GM23338 (cell line): ENCODE measurements around the gene NELL2. TPM values are rescaled to one million over a fixed set of nuclear protein-coding genes. Genes with fewer than 3 reads are reported as not detected.

Experiments
- ATAC-seq: fragments of 200-7000 bp; cut with Tn5 transposase; 3 replicates; pipeline ENCODE4 v1.9.1; 2020
- DNase-seq: peaks from one replicate; pipeline ENCODE4 v3.0.0-alpha.2; 2015; ENCODE audit warnings: low spot score
- H2AFZ ChIP-seq: fragments of 200-600 bp; sonication (generic); 2 replicates; pipeline ENCODE4 v1.8.0; 2016; ENCODE audit warnings: antibody characterized with exemption, mild to moderate bottlenecking, moderate library complexity
- H3F3A ChIP-seq: fragments of 200-600 bp; sonication (generic); replicated peaks from 2 replicates; pipeline ENCODE4 v1.8.0; 2017; ENCODE audit warnings: antibody characterized with exemption, mixed run types, low read depth
- H3K27ac ChIP-seq: fragments of 200-600 bp; sonication (generic); 2 replicates; pipeline ENCODE4 v1.6.1; 2016; ENCODE audit warnings: low read depth
- H3K27me3 ChIP-seq: fragments of 200-600 bp; sonication (generic); 2 replicates; pipeline ENCODE4 v1.8.0; 2016; ENCODE audit warnings: mild to moderate bottlenecking, mixed run types, moderate library complexity; ENCODE audit not compliant: insufficient read depth
- H3K36me3 ChIP-seq: fragments of 200-600 bp; sonication (generic); 2 replicates; pipeline ENCODE4 v1.8.0; 2016; ENCODE audit warnings: mild to moderate bottlenecking; ENCODE audit not compliant: insufficient read depth
- H3K4me1 ChIP-seq: fragments of 200-600 bp; sonication (generic); 2 replicates; pipeline ENCODE4 v1.8.0; 2016; ENCODE audit warnings: mild to moderate bottlenecking, moderate library complexity; ENCODE audit not compliant: insufficient read depth
- H3K4me2 ChIP-seq: fragments of 200-600 bp; sonication (generic); 2 replicates; pipeline ENCODE4 v1.7.1; 2017; ENCODE audit warnings: mixed run types
- H3K4me3 ChIP-seq: fragments of 200-600 bp; sonication (generic); 2 replicates; pipeline ENCODE4 v1.6.1; 2016; ENCODE audit warnings: mixed run types
- H3K79me2 ChIP-seq: fragments of 200-600 bp; sonication (generic); replicated peaks from 2 replicates; pipeline ENCODE4 v1.8.0; 2017; ENCODE audit warnings: mild to moderate bottlenecking; ENCODE audit not compliant: insufficient read depth
- H3K9me2 ChIP-seq: fragments of 200-600 bp; sonication (generic); 2 replicates; pipeline ENCODE4 v1.8.0; 2017; ENCODE audit not compliant: insufficient read depth
- H4K20me1 ChIP-seq: fragments of 200-600 bp; sonication (generic); replicated peaks from 2 replicates; pipeline ENCODE4 v1.8.0; 2017; ENCODE audit warnings: mild to moderate bottlenecking; ENCODE audit not compliant: insufficient read depth
- H3K27ac Mint-ChIP-seq: 2 replicates; pipeline ENCODE4 v1.8.0; 2020; ENCODE audit warnings: inconsistent platforms, mild to moderate bottlenecking, moderate library complexity, mixed read lengths
- H3K27me3 Mint-ChIP-seq: 3 replicates; pipeline ENCODE4 v1.8.0; 2022; ENCODE audit warnings: low read depth, mild to moderate bottlenecking, moderate library complexity, mixed read lengths, inconsistent platforms; ENCODE audit not compliant: insufficient read depth, poor library complexity
- H3K36me3 Mint-ChIP-seq: 3 replicates; pipeline ENCODE4 v1.8.0; 2021; ENCODE audit warnings: low read depth, mild to moderate bottlenecking, inconsistent platforms, moderate library complexity, mixed read lengths
- H3K4me1 Mint-ChIP-seq: 3 replicates; pipeline ENCODE4 v1.8.0; 2020; ENCODE audit warnings: mild to moderate bottlenecking, inconsistent platforms, mixed read lengths
- H3K4me3 Mint-ChIP-seq: 3 replicates; pipeline ENCODE4 v1.8.0; 2021; ENCODE audit warnings: moderate library complexity, mild to moderate bottlenecking, inconsistent platforms, mixed read lengths
- H3K9me3 Mint-ChIP-seq: 3 replicates; pipeline ENCODE4 v1.8.0; 2020; ENCODE audit warnings: moderate library complexity, mild to moderate bottlenecking, inconsistent platforms, mixed read lengths
- CREB1 ChIP-seq: fragments of 250-450 bp; sonication (Bioruptor Pico); IDR thresholded peaks from 2 replicates; pipeline ENCODE4 v1.5.0; 2020; ENCODE audit warnings: low read depth, mild to moderate bottlenecking, moderate library complexity
- CTCF ChIP-seq, 2 experiments: fragments of 200-600 bp in 1 of 2; sonication (generic) in 1 of 2; conservative IDR thresholded peaks; 2 replicates each; pipeline versions ENCODE4 v1.5.1 to v1.6.1; 2016 to 2017; ENCODE audit warnings: antibody characterized with exemption in 2 of 2, low read depth in 2 of 2, mild to moderate bottlenecking in 2 of 2, moderate library complexity in 1 of 2
- ETS1 ChIP-seq: IDR thresholded peaks from 2 replicates; pipeline ENCODE4 v1.6.1; 2016; ENCODE audit warnings: antibody characterized with exemption
- EZH2 ChIP-seq: fragments of 200-600 bp; sonication (generic); IDR thresholded peaks from one replicate; pipeline ENCODE4 v1.8.0; 2017; ENCODE audit warnings: antibody characterized with exemption, mild to moderate bottlenecking, low read depth; ENCODE audit not compliant: unreplicated experiment
- JUNB ChIP-seq: IDR thresholded peaks from one replicate; pipeline ENCODE4 v1.6.1; 2016; ENCODE audit warnings: antibody characterized with exemption; ENCODE audit not compliant: unreplicated experiment
- NANOG ChIP-seq: IDR thresholded peaks from 2 replicates; pipeline ENCODE4 v1.6.1; 2016; ENCODE audit warnings: antibody characterized with exemption, borderline replicate concordance
- POLR2AphosphoS5 ChIP-seq: IDR thresholded peaks from 2 replicates; pipeline ENCODE4 v1.6.1; 2016; ENCODE audit warnings: antibody characterized with exemption, low read depth
- REST ChIP-seq: IDR thresholded peaks from one replicate; pipeline ENCODE4 v1.6.1; 2018; ENCODE audit warnings: antibody characterized with exemption; ENCODE audit not compliant: unreplicated experiment
- ZNF114 ChIP-seq: fragments of 250-450 bp; sonication (Bioruptor Pico); IDR thresholded peaks from 2 replicates; pipeline ENCODE4 v1.5.0; 2020; ENCODE audit warnings: mild to moderate bottlenecking, moderate library complexity
- ZNF331 ChIP-seq: fragments of 250-450 bp; sonication (Bioruptor Pico); IDR thresholded peaks from 2 replicates; pipeline ENCODE4 v1.5.0; 2020; ENCODE audit warnings: low read depth, mild to moderate bottlenecking, moderate library complexity
- polyA plus RNA-seq: library from polyadenylated mRNA; unstranded; fragments of >200 nt; fragmentation: Nextera tagmentation; extraction: Ambion mirVana; gene quantifications from 2 replicates; pipeline ENCODE4 v1.2.1, GENCODE V29; 2016
- total RNA-seq: library from RNA; depleted of rRNA; stranded (reverse); fragments of >200 nt; shearing (Covaris generic); gene quantifications from 2 replicates; pipeline ENCODE4 v1.2.3, GENCODE V29; 2014

The NELL2 gene
- total and polyA plus RNA-seq, 2 experiments from 2014 or later = 25.1 to 99.5 TPM

GRCh38 chr12:44863867-44864266 is 12.2 kb downstream of the NELL2 start:
- no peak overlapping the region for H3K4me2 ChIP-seq
- H3K4me1 ChIP-seq = no peaks in the 10 kb centered on the region
- ATAC-seq = no peak
- no peaks in the 10 kb centered on the region for H3F3A ChIP-seq
- Mint-ChIP-seq H3K4me1 (no peaks in the 10 kb centered on the region; the same call in 2 of the 3 replicates), H3K4me3 (no peak overlapping the region), H3K27me3 (no peaks in the 10 kb centered on the region), H3K27ac (no peak overlapping the region), H3K36me3 (peaks cover 39% of the 10 kb centered on the region; the same call in 2 of the 3 replicates), H3K9me3 (peaks cover 5% of the 10 kb centered on the region; the same call in 2 of the 3 replicates)
- TF ChIP-seq NANOG = no peak
- no peak for TF ChIP-seq CREB1
- no peak for TF ChIP-seq JUNB
- H4K20me1 ChIP-seq = no peaks in the 10 kb centered on the region; the same call in 1 of the 2 replicates
- peaks cover 49% of the 10 kb centered on the region for H3K79me2 ChIP-seq
- H2AFZ ChIP-seq = no peak overlapping the region
- no peaks in the 10 kb centered on the region for H3K27me3 ChIP-seq
- H3K36me3 ChIP-seq = no peaks in the 10 kb centered on the region
- DNase-seq = no peak
- H3K9me2 ChIP-seq = no peaks in the 10 kb centered on the region
- no peak overlapping the region for H3K27ac ChIP-seq
- no peak overlapping the region for H3K4me3 ChIP-seq

- H3K27me3 ChIP-seq = no peaks in the 10 kb centered on the region
- H3K4me1 ChIP-seq = 0 out of 2 replicates have a peak, but pooled peaks cover 3% of the 10 kb centered on the region
- no peaks in the 10 kb centered on the region for H3K9me2 ChIP-seq
- H3K36me3 Mint-ChIP-seq = peaks cover 18% of the 10 kb centered on the region; the same call in 2 of the 3 replicates
- H2AFZ ChIP-seq = no peak overlapping the region
- H3K9me3 Mint-ChIP-seq = no peaks in the 10 kb centered on the region
- H3K27ac Mint-ChIP-seq = no peak overlapping the region
- no peaks in the 10 kb centered on the region; the same call in 1 of the 2 replicates for H4K20me1 ChIP-seq
- H3K4me3 ChIP-seq = no peak overlapping the region
- H3K79me2 ChIP-seq = peaks cover 66% of the 10 kb centered on the region
- H3F3A ChIP-seq = no peaks in the 10 kb centered on the region
- no peak overlapping the region for H3K4me3 Mint-ChIP-seq
- no peak overlapping the region for H3K4me2 ChIP-seq
- H3K27ac ChIP-seq = no peak overlapping the region
- peaks cover 9% of the 10 kb centered on the region for H3K4me1 Mint-ChIP-seq
- ATAC-seq = no peak
- no peaks in the 10 kb centered on the region for H3K27me3 Mint-ChIP-seq
- no peaks in the 10 kb centered on the region for H3K36me3 ChIP-seq
- no peak for DNase-seq
- TF ChIP-seq ETS1 (no peak), REST (no peak), ZNF114 (CRISPR knock-in tag) (no peak), CTCF (conservative IDR thresholded peaks at IDR 0.05; ENCODE audit: low read depth in 2 of 2) (no peak), EZH2 (no peak), ZNF331 (CRISPR knock-in tag) (no peak), NANOG (no peak), JUNB (no peak), POLR2AphosphoS5 (no peak), CREB1 (no peak)
Observed at GRCh38 chr12:44859998-44860689, 16.0 kb downstream of the NELL2 start.
